HG03565 (cell line): ENCODE data around the gene CYP17A1.
"Not testable (repeated sequence)": the region's sequence is repeated elsewhere in the genome, so short reads cannot be mapped to it uniquely, and the experiment has no call there.

Source experiments
- ATAC-seq: cut with Tn5 transposase; IDR thresholded peaks from one replicate; pipeline ENCODE4 v1.9.1; 2021; ENCODE audit warnings: mild to moderate bottlenecking, moderate library complexity; ENCODE audit not compliant: unreplicated experiment

The CYP17A1 gene

GRCh38 chr10:102838276-102838927, 1.2 kb upstream of the CYP17A1 start:
- ATAC-seq: not testable (repeated sequence)

GRCh38 chr10:102835007-102835482, 2.2 kb downstream of the CYP17A1 start:
- no peak for ATAC-seq

GRCh38 chr10:102834143-102834542, 3.1 kb downstream of the CYP17A1 start:
- no peak for ATAC-seq

GRCh38 chr10:102832987-102833386, 4.2 kb downstream of the CYP17A1 start:
- ATAC-seq: no peak

GRCh38 chr10:102832248-102832647, 5.0 kb downstream of the CYP17A1 start:
- no peak for ATAC-seq

- ATAC-seq: no peak
Measured at GRCh38 chr10:102831322-102832071, 5.7 kb downstream of the CYP17A1 start.

GRCh38 chr10:102827597-102827975, 9.6 kb downstream of the CYP17A1 start:
- ATAC-seq: no peak

- no peak for ATAC-seq
Measured at GRCh38 chr10:102826148-102826796, 10.9 kb downstream of the CYP17A1 start.

- ATAC-seq: no peak
Measured at GRCh38 chr10:102824664-102825063, 12.5 kb downstream of the CYP17A1 start.

GRCh38 chr10:102822222-102822621, 15.0 kb downstream of the CYP17A1 start:
- ATAC-seq: no peak

GRCh38 chr10:102820008-102820407, 17.2 kb downstream of the CYP17A1 start:
- ATAC-seq: not testable (repeated sequence)

GRCh38 chr10:102819054-102819453, 18.2 kb downstream of the CYP17A1 start:
- no peak for ATAC-seq

- ATAC-seq: no peak
Measured at GRCh38 chr10:102817175-102817574, 20.0 kb downstream of the CYP17A1 start.

GRCh38 chr10:102815790-102816549, 21.2 kb downstream of the CYP17A1 start:
- ATAC-seq: no peak

- ATAC-seq: no peak
Measured at GRCh38 chr10:102814873-102815661, 22.1 kb downstream of the CYP17A1 start.

- ATAC-seq: no peak
Measured at GRCh38 chr10:102814453-102814871, 22.8 kb downstream of the CYP17A1 start.

GRCh38 chr10:102813734-102814452, 23.3 kb downstream of the CYP17A1 start:
- ATAC-seq: no peak

- ATAC-seq: no peak
Measured at GRCh38 chr10:102813017-102813541, 24.1 kb downstream of the CYP17A1 start.

- no peak for ATAC-seq
Measured at GRCh38 chr10:102812231-102812876, 24.9 kb downstream of the CYP17A1 start.
